ENCODE measurements around the gene MTMR3.

GRCh38 chr22:29967461-29967860, 84.5 kb downstream of the MTMR3 start:
- TF ChIP-seq, protein P1, sequence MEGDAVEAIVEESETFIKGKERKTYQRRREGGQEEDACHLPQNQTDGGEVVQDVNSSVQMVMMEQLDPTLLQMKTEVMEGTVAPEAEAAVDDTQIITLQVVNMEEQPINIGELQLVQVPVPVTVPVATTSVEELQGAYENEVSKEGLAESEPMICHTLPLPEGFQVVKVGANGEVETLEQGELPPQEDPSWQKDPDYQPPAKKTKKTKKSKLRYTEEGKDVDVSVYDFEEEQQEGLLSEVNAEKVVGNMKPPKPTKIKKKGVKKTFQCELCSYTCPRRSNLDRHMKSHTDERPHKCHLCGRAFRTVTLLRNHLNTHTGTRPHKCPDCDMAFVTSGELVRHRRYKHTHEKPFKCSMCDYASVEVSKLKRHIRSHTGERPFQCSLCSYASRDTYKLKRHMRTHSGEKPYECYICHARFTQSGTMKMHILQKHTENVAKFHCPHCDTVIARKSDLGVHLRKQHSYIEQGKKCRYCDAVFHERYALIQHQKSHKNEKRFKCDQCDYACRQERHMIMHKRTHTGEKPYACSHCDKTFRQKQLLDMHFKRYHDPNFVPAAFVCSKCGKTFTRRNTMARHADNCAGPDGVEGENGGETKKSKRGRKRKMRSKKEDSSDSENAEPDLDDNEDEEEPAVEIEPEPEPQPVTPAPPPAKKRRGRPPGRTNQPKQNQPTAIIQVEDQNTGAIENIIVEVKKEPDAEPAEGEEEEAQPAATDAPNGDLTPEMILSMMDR (IDR thresholded peaks at IDR 0.05) = no peak
- no peak for TF ChIP-seq ZFX (IDR thresholded peaks at IDR 0.05; ENCODE audit: borderline replicate concordance)

All from 22Rv1 (cell line).